ENCODE data around the gene LRRC3C.

The LRRC3C gene

DNA sequence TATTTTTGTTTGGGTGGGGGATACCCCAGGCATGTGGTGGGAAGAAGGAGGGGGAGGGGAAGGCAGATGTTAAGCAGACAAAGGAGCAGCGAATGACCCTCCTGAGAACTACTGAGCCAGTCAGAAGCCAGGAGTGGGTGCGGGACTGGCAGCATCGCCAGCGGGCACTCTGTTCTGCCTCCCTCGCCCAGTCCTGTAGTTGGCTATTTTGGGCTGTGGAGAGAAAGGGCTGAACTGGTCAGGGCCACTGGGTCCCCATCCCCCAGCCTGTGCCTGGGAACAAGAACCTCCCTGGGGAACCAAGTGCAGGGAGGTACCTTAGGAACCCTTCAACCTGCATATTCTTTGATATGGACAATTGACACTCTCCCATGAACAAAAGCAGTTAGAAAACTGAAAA lies 6.4 kb downstream of the LRRC3C start:
- H3K4me3 ChIP-seq (ENCODE audit: low read length), result no peak overlapping the region
- TF ChIP-seq, protein P1, sequence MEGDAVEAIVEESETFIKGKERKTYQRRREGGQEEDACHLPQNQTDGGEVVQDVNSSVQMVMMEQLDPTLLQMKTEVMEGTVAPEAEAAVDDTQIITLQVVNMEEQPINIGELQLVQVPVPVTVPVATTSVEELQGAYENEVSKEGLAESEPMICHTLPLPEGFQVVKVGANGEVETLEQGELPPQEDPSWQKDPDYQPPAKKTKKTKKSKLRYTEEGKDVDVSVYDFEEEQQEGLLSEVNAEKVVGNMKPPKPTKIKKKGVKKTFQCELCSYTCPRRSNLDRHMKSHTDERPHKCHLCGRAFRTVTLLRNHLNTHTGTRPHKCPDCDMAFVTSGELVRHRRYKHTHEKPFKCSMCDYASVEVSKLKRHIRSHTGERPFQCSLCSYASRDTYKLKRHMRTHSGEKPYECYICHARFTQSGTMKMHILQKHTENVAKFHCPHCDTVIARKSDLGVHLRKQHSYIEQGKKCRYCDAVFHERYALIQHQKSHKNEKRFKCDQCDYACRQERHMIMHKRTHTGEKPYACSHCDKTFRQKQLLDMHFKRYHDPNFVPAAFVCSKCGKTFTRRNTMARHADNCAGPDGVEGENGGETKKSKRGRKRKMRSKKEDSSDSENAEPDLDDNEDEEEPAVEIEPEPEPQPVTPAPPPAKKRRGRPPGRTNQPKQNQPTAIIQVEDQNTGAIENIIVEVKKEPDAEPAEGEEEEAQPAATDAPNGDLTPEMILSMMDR (conservative IDR thresholded peaks at IDR 0.05; ENCODE audit: low read length), result no peak
- DNase-seq (ENCODE audit: low read depth), result no peak

DNA sequence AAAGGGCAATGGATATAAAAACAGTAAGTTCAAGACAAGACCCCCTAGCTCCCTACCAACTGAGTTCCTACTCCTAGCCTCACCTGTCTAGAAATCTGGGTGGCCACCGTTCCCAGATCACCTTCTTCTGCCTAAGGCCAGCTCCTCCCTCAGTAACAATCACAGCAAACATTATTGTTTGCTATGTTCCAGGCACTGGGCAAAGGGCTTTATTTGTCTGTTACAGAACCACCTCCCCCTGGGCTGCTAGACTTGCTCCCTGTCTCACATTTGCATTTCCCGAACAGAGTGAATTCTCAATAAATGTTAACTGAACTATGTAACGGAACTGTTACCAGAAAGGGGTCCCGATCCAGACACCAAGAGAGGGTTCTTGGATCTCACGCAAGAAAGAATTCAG lies 6.8 kb downstream of the LRRC3C start:
- no peak overlapping the region for H3K4me3 ChIP-seq (ENCODE audit: low read length)
- TF ChIP-seq, protein P1 (conservative IDR thresholded peaks at IDR 0.05; ENCODE audit: low read length), result no peak
- no peak for DNase-seq (ENCODE audit: low read depth)

- no peak for DNase-seq (ENCODE audit: low read depth)
- no peak overlapping the region for H3K4me3 ChIP-seq (ENCODE audit: low read length)
- TF ChIP-seq, protein P1 (conservative IDR thresholded peaks at IDR 0.05; ENCODE audit: low read length), result no peak
Measured at GRCh38 chr17:39935909-39936308, 8.4 kb downstream of the LRRC3C start.

- TF ChIP-seq, protein P1 (conservative IDR thresholded peaks at IDR 0.05; ENCODE audit: low read length), result no peak
- no peak for DNase-seq (ENCODE audit: low read depth)
Measured at GRCh38 chr17:39937447-39937846, 9.9 kb downstream of the LRRC3C start.

GRCh38 chr17:39938140-39938869 lies 10.8 kb downstream of the LRRC3C start:
- TF ChIP-seq, protein P1 (conservative IDR thresholded peaks at IDR 0.05; ENCODE audit: low read length), result no peak
- DNase-seq (ENCODE audit: low read depth), result no peak
- H3K4me3 ChIP-seq (ENCODE audit: low read length), result no peak overlapping the region

More at GRCh38 chr17:39937447-39937846, 9.9 kb downstream of the LRRC3C start:
- H3K4me3 ChIP-seq (ENCODE audit: low read length), result no peak overlapping the region

- no peak overlapping the region for H3K4me3 ChIP-seq (ENCODE audit: low read length)
- no peak for DNase-seq (ENCODE audit: low read depth)
- TF ChIP-seq, protein P1 (conservative IDR thresholded peaks at IDR 0.05; ENCODE audit: low read length), result no peak
Measured at GRCh38 chr17:39939106-39939505, 11.6 kb downstream of the LRRC3C start.
